ENCODE results near the gene DNMBP.

The DNMBP gene

GRCh38 chr10:99915414-99915813 is 94.3 kb downstream of the DNMBP start:
- POLR2A ChIA-PET, result no interaction called here
- no peak for TF ChIP-seq SUZ12 (IDR thresholded peaks at IDR 0.05)
- no peak for TF ChIP-seq FOXK2 (IDR thresholded peaks at IDR 0.05)
- no peak for TF ChIP-seq ZNF384 (IDR thresholded peaks at IDR 0.05)
- no peak for TF ChIP-seq TARDBP (IDR thresholded peaks at IDR 0.05)
- TF ChIP-seq NFRKB (IDR thresholded peaks at IDR 0.05), result no peak
- no peak for TF ChIP-seq BHLHE40 (IDR thresholded peaks at IDR 0.05; ENCODE audit: borderline replicate concordance)
- no peak for TF ChIP-seq ELF4 (IDR thresholded peaks at IDR 0.05)
- DNase-seq (ENCODE audit: extremely low spot score), result no peak
- CTCF ChIA-PET, result no interaction called here

- CTCF ChIA-PET, result interaction anchor here (1.7 kb wide), 1 partner anchor 95 kb away, joined by 4 read pairs; no protein-coding TSS in a partner anchor
- DNase-seq (ENCODE audit: extremely low spot score), result no peak
- POLR2A ChIA-PET, result interaction anchor here (1.2 kb wide), 1 partner anchor 95 kb away, joined by 3 read pairs; the partner anchor contains the start of gene DNMBP
- TF ChIP-seq HDGF (IDR thresholded peaks at IDR 0.05; ENCODE audit: borderline replicate concordance) (no peak), FOXK2 (IDR thresholded peaks at IDR 0.05) (no peak), NFRKB (IDR thresholded peaks at IDR 0.05) (no peak), SUZ12 (IDR thresholded peaks at IDR 0.05) (no peak)
These were observed 95.5 kb downstream of the DNMBP start for GRCh38 chr10:99914236-99914635.

- CTCF ChIA-PET, result interaction anchor here (1.5 to 1.7 kb wide), 2 partner anchors 68 to 95 kb away, joined by 4 read pairs; no protein-coding TSS in a partner anchor
- DNase-seq (ENCODE audit: extremely low spot score), result no peak
- POLR2A ChIA-PET, result interaction anchor here (1.2 kb wide), 1 partner anchor 96 kb away, joined by 3 read pairs; the partner anchor contains the start of gene DNMBP
- TF ChIP-seq ELF4 (IDR thresholded peaks at IDR 0.05) (no peak), FOXM1 (IDR thresholded peaks at IDR 0.05; ENCODE audit: borderline replicate concordance) (no peak), HDGF (IDR thresholded peaks at IDR 0.05; ENCODE audit: borderline replicate concordance) (no peak), ARNT (IDR thresholded peaks at IDR 0.05) (no peak), BHLHE40 (IDR thresholded peaks at IDR 0.05; ENCODE audit: borderline replicate concordance) (no peak), SP1 (IDR thresholded peaks at IDR 0.05) (no peak), LEF1 (IDR thresholded peaks at IDR 0.05; ENCODE audit: borderline replicate concordance) (no peak), ZNF384 (IDR thresholded peaks at IDR 0.05) (no peak), FOXA1 (IDR thresholded peaks at IDR 0.05) (no peak), FOXK2 (IDR thresholded peaks at IDR 0.05) (no peak), NFRKB (IDR thresholded peaks at IDR 0.05) (no peak)
These were observed 95.9 kb downstream of the DNMBP start for GRCh38 chr10:99913831-99914235.

- CTCF ChIA-PET, result no interaction called here
- POLR2A ChIA-PET, result no interaction called here
- no peak for DNase-seq (ENCODE audit: extremely low spot score)
- TF ChIP-seq HDGF (IDR thresholded peaks at IDR 0.05; ENCODE audit: borderline replicate concordance) (no peak), NFRKB (IDR thresholded peaks at IDR 0.05) (no peak), TARDBP (IDR thresholded peaks at IDR 0.05) (no peak), FOXM1 (IDR thresholded peaks at IDR 0.05; ENCODE audit: borderline replicate concordance) (no peak), ZNF384 (IDR thresholded peaks at IDR 0.05) (no peak), SUZ12 (IDR thresholded peaks at IDR 0.05) (no peak)
These were observed 97.7 kb downstream of the DNMBP start for GRCh38 chr10:99912041-99912440.

GRCh38 chr10:99908512-99908911 is 101.2 kb downstream of the DNMBP start:
- DNase-seq (ENCODE audit: extremely low spot score), result no peak
- TF ChIP-seq CTBP1 (IDR thresholded peaks at IDR 0.05; ENCODE audit: borderline replicate concordance), result no peak
- TF ChIP-seq PKNOX1 (IDR thresholded peaks at IDR 0.05), result no peak
- TF ChIP-seq ELF4 (IDR thresholded peaks at IDR 0.05), result no peak
- no peak for TF ChIP-seq SP1 (IDR thresholded peaks at IDR 0.05)
- no peak for TF ChIP-seq FOXK2 (IDR thresholded peaks at IDR 0.05)
- TF ChIP-seq HDGF (IDR thresholded peaks at IDR 0.05; ENCODE audit: borderline replicate concordance), result no peak
- TF ChIP-seq SUZ12 (IDR thresholded peaks at IDR 0.05), result no peak
- no peak for TF ChIP-seq TARDBP (IDR thresholded peaks at IDR 0.05)
- no peak for TF ChIP-seq L3MBTL2 (conservative IDR thresholded peaks at IDR 0.05)
- TF ChIP-seq ARNT (IDR thresholded peaks at IDR 0.05), result no peak
- TF ChIP-seq NFRKB (IDR thresholded peaks at IDR 0.05), result no peak
- no peak for TF ChIP-seq FOXA1 (IDR thresholded peaks at IDR 0.05)
- POLR2A ChIA-PET, result no interaction called here
- CTCF ChIA-PET, result no interaction called here

GRCh38 chr10:99906470-99906869 is 103.3 kb downstream of the DNMBP start:
- TF ChIP-seq ZNF384 (IDR thresholded peaks at IDR 0.05), result no peak
- no peak for TF ChIP-seq TARDBP (IDR thresholded peaks at IDR 0.05)
- no peak for TF ChIP-seq ARNT (IDR thresholded peaks at IDR 0.05)
- TF ChIP-seq HDGF (IDR thresholded peaks at IDR 0.05; ENCODE audit: borderline replicate concordance), result no peak
- no peak for TF ChIP-seq PKNOX1 (IDR thresholded peaks at IDR 0.05)
- TF ChIP-seq SUZ12 (IDR thresholded peaks at IDR 0.05), result no peak
- no peak for TF ChIP-seq ELF4 (IDR thresholded peaks at IDR 0.05)
- TF ChIP-seq BHLHE40 (IDR thresholded peaks at IDR 0.05; ENCODE audit: borderline replicate concordance), result no peak
- TF ChIP-seq CTBP1 (IDR thresholded peaks at IDR 0.05; ENCODE audit: borderline replicate concordance), result no peak
- TF ChIP-seq FOXK2 (IDR thresholded peaks at IDR 0.05), result no peak
- TF ChIP-seq LEF1 (IDR thresholded peaks at IDR 0.05; ENCODE audit: borderline replicate concordance), result no peak
- TF ChIP-seq NFRKB (IDR thresholded peaks at IDR 0.05), result no peak
- no peak for TF ChIP-seq FOXA1 (IDR thresholded peaks at IDR 0.05)
- no peak for TF ChIP-seq FOXM1 (IDR thresholded peaks at IDR 0.05; ENCODE audit: borderline replicate concordance)
- no peak for TF ChIP-seq SP1 (IDR thresholded peaks at IDR 0.05)
- no peak for TF ChIP-seq L3MBTL2 (conservative IDR thresholded peaks at IDR 0.05)
- POLR2A ChIA-PET, result no interaction called here
- DNase-seq (ENCODE audit: extremely low spot score), result no peak
- CTCF ChIA-PET, result interaction anchor here (0.5 kb wide), 1 partner anchor 12 kb away, joined by 4 read pairs; no protein-coding TSS in a partner anchor

GRCh38 chr10:99905971-99906370 is 103.8 kb downstream of the DNMBP start:
- CTCF ChIA-PET, result interaction anchor here (0.6 kb wide), 1 partner anchor 20 kb away, joined by 3 read pairs; no protein-coding TSS in a partner anchor
- DNase-seq (ENCODE audit: extremely low spot score), result no peak
- no peak for TF ChIP-seq ARNT (IDR thresholded peaks at IDR 0.05)
- no peak for TF ChIP-seq SUZ12 (IDR thresholded peaks at IDR 0.05)
- no peak for TF ChIP-seq CTBP1 (IDR thresholded peaks at IDR 0.05; ENCODE audit: borderline replicate concordance)
- no peak for TF ChIP-seq ELF4 (IDR thresholded peaks at IDR 0.05)
- TF ChIP-seq LEF1 (IDR thresholded peaks at IDR 0.05; ENCODE audit: borderline replicate concordance), result no peak
- TF ChIP-seq HDGF (IDR thresholded peaks at IDR 0.05; ENCODE audit: borderline replicate concordance), result no peak
- no peak for TF ChIP-seq FOXM1 (IDR thresholded peaks at IDR 0.05; ENCODE audit: borderline replicate concordance)
- no peak for TF ChIP-seq TARDBP (IDR thresholded peaks at IDR 0.05)
- no peak for TF ChIP-seq ZNF384 (IDR thresholded peaks at IDR 0.05)
- no peak for TF ChIP-seq SP1 (IDR thresholded peaks at IDR 0.05)
- POLR2A ChIA-PET, result no interaction called here

Measured in HEK293T (cell line).